ENCODE measurements around the gene SYT2.
"Not testable (repeated sequence)": the region's sequence is repeated elsewhere in the genome, so short reads cannot be mapped to it uniquely, and the experiment has no call there.

The SYT2 gene

DNA sequence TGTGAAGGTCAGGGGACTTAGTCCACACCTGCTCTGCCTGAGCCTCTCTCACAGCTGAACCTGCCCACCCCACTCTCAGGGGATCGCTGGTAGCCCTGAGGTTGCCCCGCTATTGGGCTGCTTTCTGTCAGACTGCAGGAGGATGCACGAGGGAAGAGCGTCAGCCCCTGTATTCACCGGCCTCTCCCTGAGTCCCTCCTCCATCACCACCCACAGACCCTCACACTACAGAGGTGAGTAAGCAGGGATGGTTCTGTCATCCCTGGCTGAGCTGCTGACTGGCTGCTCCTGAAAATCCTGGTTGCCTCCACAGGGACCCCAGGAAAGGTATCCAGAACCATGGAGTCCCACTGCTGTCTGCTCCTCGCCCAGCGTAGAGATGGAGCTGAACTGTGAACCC lies 118.7 kb downstream of the SYT2 start:
- Mint-ChIP-seq H3K4me1 (ENCODE audit: low read depth) (no peaks in the 10 kb centered on the region), H3K9me3 (ENCODE audit: low read depth) (no peaks in the 10 kb centered on the region), H3K36me3 (peaks cover 4% of the 10 kb centered on the region), H3K27me3 (no peaks in the 10 kb centered on the region), H3K27ac (no peak overlapping the region), H3K4me3 (no peak overlapping the region)

- peaks cover 6% of the 10 kb centered on the region for H3K36me3 Mint-ChIP-seq
- H3K4me1 Mint-ChIP-seq (ENCODE audit: low read depth): no peaks in the 10 kb centered on the region
- no peak overlapping the region for H3K4me3 Mint-ChIP-seq
- H3K27me3 Mint-ChIP-seq: no peaks in the 10 kb centered on the region
- H3K27ac Mint-ChIP-seq: no peak overlapping the region
- no peaks in the 10 kb centered on the region for H3K9me3 Mint-ChIP-seq (ENCODE audit: low read depth)
Measured at GRCh38 chr1:202590975-202591411, 119.3 kb downstream of the SYT2 start.

- peaks cover 8% of the 10 kb centered on the region for H3K36me3 Mint-ChIP-seq
- H3K4me1 Mint-ChIP-seq (ENCODE audit: low read depth): no peaks in the 10 kb centered on the region
- H3K27ac Mint-ChIP-seq: no peak overlapping the region
- H3K27me3 Mint-ChIP-seq: no peaks in the 10 kb centered on the region
- no peaks in the 10 kb centered on the region for H3K9me3 Mint-ChIP-seq (ENCODE audit: low read depth)
- H3K4me3 Mint-ChIP-seq: no peak overlapping the region
Measured at GRCh38 chr1:202590126-202590525, 120.1 kb downstream of the SYT2 start.

DNA sequence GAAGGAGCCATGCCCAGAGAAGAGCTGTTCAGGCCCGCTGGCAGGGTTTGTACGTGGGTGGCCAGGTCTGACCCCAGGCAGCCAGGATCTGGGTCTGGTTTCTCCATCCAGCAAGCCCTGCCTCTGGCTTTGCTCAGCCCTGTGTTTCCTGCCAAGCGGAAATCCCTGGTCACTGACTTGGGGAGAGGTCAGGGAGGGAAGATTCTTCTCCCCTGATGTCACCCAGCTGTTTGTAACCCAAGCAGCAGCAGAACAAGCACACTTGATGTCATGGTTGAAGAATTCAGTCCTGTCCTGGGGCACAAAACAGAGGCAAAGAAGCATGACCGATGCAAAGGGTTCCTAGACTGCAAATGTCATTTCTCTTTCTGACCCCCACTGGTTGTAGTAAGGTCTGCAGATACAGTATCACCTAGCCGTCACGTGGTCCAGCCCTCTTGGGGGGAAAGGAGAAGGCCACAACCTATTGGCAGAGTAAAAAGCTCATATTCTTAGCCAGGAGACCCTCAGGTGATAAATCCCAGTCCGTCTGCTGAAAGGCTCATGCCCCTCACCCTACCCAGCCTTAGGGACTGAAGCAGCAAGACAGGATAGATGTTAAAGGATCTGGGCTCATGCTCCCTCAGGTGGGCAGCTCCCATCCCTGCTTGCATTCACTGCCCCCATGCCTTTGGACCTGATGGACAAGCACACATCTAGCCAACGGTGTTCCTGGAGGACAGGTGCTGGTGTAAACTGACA lies 120.9 kb downstream of the SYT2 start:
- H3K27me3 Mint-ChIP-seq: no peaks in the 10 kb centered on the region
- H3K9me3 Mint-ChIP-seq (ENCODE audit: low read depth): no peaks in the 10 kb centered on the region
- H3K27ac Mint-ChIP-seq: no peak overlapping the region
- H3K36me3 Mint-ChIP-seq: peaks cover 9% of the 10 kb centered on the region
- no peak overlapping the region for H3K4me3 Mint-ChIP-seq
- no peaks in the 10 kb centered on the region for H3K4me1 Mint-ChIP-seq (ENCODE audit: low read depth)

GRCh38 chr1:202588503-202589189 lies 121.6 kb downstream of the SYT2 start:
- no peak overlapping the region for H3K27ac Mint-ChIP-seq
- no peaks in the 10 kb centered on the region for H3K27me3 Mint-ChIP-seq
- no peaks in the 10 kb centered on the region for H3K4me1 Mint-ChIP-seq (ENCODE audit: low read depth)
- no peaks in the 10 kb centered on the region for H3K9me3 Mint-ChIP-seq (ENCODE audit: low read depth)
- H3K4me3 Mint-ChIP-seq: no peak overlapping the region
- H3K36me3 Mint-ChIP-seq: peaks cover 11% of the 10 kb centered on the region

- Mint-ChIP-seq H3K9me3 (ENCODE audit: low read depth) (no peaks in the 10 kb centered on the region), H3K36me3 (peaks cover 11% of the 10 kb centered on the region), H3K4me1 (ENCODE audit: low read depth) (no peaks in the 10 kb centered on the region), H3K27ac (no peak overlapping the region), H3K27me3 (no peaks in the 10 kb centered on the region), H3K4me3 (no peak overlapping the region)
Measured at GRCh38 chr1:202587859-202588485, 122.3 kb downstream of the SYT2 start.

DNA sequence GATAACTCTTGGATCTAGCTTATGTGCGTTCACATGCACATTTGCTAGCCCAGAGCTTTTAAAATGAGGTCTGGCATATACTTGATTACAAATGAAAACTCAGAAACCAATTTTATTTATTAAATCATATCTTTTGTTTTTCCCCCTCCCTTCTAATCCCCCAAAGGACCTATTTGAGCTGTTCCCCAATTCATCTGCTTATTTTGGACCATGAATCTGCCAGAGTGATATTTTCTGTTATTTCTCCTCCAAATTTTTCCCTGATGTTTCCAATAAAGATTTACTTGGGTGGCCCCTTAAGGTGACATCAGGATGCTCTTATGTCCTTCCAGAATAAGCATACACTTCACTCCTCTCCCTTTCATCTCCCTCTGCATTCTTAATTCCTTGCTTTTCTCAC lies 123.4 kb downstream of the SYT2 start:
- Mint-ChIP-seq H3K4me3 (no peak overlapping the region), H3K27ac (no peak overlapping the region), H3K4me1 (ENCODE audit: low read depth) (no peaks in the 10 kb centered on the region), H3K36me3 (peaks cover 14% of the 10 kb centered on the region), H3K9me3 (ENCODE audit: low read depth) (no peaks in the 10 kb centered on the region), H3K27me3 (no peaks in the 10 kb centered on the region)

- Mint-ChIP-seq H3K4me3 (no peak overlapping the region), H3K9me3 (ENCODE audit: low read depth) (no peaks in the 10 kb centered on the region), H3K36me3 (peaks cover 19% of the 10 kb centered on the region), H3K4me1 (ENCODE audit: low read depth) (no peaks in the 10 kb centered on the region), H3K27me3 (no peaks in the 10 kb centered on the region), H3K27ac (no peak overlapping the region)
Measured at GRCh38 chr1:202586018-202586821, 124.0 kb downstream of the SYT2 start.

GRCh38 chr1:202585590-202585933 lies 124.7 kb downstream of the SYT2 start:
- H3K27me3 Mint-ChIP-seq: no peaks in the 10 kb centered on the region
- H3K36me3 Mint-ChIP-seq: peaks cover 21% of the 10 kb centered on the region
- H3K27ac Mint-ChIP-seq: no peak overlapping the region
- no peaks in the 10 kb centered on the region for H3K9me3 Mint-ChIP-seq (ENCODE audit: low read depth)
- no peak overlapping the region for H3K4me3 Mint-ChIP-seq
- no peaks in the 10 kb centered on the region for H3K4me1 Mint-ChIP-seq (ENCODE audit: low read depth)

GRCh38 chr1:202584707-202585589 lies 125.3 kb downstream of the SYT2 start:
- no peaks in the 10 kb centered on the region for H3K9me3 Mint-ChIP-seq (ENCODE audit: low read depth)
- H3K36me3 Mint-ChIP-seq: peaks cover 24% of the 10 kb centered on the region
- H3K4me3 Mint-ChIP-seq: no peak overlapping the region
- H3K27ac Mint-ChIP-seq: no peak overlapping the region
- no peaks in the 10 kb centered on the region for H3K4me1 Mint-ChIP-seq (ENCODE audit: low read depth)
- H3K27me3 Mint-ChIP-seq: no peaks in the 10 kb centered on the region

DNA sequence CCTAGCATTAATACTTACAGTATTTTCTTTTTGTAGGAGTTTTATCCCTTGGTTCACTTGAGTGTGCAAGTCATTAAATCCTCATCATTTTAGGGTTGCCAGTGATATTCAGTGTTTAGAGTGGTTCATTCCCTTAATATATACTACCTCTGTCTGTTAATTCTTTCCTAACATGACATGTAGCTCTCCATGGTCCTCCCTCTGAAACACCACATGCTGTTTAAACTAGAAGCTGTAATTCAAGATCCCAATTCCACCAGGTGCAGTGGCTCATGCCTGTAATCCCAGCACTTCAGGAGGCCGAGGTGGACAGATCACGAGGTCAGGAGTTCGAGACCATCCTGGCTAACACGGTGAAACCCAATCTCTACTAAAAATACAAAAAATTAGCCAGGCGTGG lies 127.9 kb downstream of the SYT2 start:
- not testable (repeated sequence) for H3K4me3 Mint-ChIP-seq; H3K9me3 Mint-ChIP-seq (ENCODE audit: low read depth); H3K27me3 Mint-ChIP-seq; H3K4me1 Mint-ChIP-seq (ENCODE audit: low read depth); H3K27ac Mint-ChIP-seq
- H3K36me3 Mint-ChIP-seq: peaks cover 21% of the 10 kb centered on the region

DNA sequence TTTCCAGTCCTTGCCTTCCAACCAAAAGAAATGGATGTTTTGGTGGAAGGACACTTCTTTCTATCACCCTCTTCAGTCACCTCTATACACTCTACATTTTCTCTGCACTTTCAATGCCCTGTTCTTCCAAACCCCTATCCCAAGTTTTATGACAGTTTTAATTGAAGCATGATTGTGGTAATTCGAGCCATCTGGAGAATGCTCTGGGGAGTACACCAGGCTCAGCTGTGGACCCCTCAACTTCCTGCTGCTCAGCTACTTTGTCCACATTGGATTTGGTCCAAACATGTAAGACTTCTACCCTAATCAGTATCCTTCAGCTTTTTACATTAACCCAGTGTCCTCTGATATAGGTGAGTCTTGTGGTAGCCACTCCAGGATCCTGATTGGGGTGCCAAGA lies 129.6 kb downstream of the SYT2 start:
- Mint-ChIP-seq H3K36me3 (peaks cover 17% of the 10 kb centered on the region), H3K4me3 (no peak overlapping the region), H3K27me3 (no peaks in the 10 kb centered on the region), H3K9me3 (ENCODE audit: low read depth) (no peaks in the 10 kb centered on the region), H3K4me1 (ENCODE audit: low read depth) (no peaks in the 10 kb centered on the region), H3K27ac (no peak overlapping the region)

GRCh38 chr1:202579806-202580205 lies 130.4 kb downstream of the SYT2 start:
- Mint-ChIP-seq H3K27me3 (no peaks in the 10 kb centered on the region), H3K4me1 (ENCODE audit: low read depth) (no peaks in the 10 kb centered on the region), H3K27ac (no peak overlapping the region), H3K4me3 (no peak overlapping the region), H3K36me3 (peaks cover 23% of the 10 kb centered on the region), H3K9me3 (ENCODE audit: low read depth) (no peaks in the 10 kb centered on the region)

DNA sequence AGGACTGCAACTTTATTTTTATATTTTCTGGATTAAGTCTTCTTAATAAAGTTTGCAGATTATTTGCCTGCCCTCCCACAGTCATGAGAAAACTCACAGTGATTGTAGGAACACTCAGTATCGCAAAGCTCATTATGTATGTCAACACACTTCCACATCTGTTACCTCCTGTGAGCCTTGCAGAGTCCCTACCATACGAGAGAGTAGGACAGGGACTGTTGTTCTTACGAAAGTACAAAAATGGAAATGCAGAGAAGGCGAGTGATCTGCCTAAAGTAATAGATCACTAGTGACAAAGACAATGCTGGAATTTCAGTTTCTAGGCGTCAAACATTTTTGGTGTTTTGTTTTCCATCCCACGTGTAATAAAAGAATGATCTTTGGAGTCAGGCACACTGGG lies 131.7 kb downstream of the SYT2 start:
- no peaks in the 10 kb centered on the region for H3K4me1 Mint-ChIP-seq (ENCODE audit: low read depth)
- H3K4me3 Mint-ChIP-seq: no peak overlapping the region
- H3K27me3 Mint-ChIP-seq: no peaks in the 10 kb centered on the region
- no peak overlapping the region for H3K27ac Mint-ChIP-seq
- no peaks in the 10 kb centered on the region for H3K9me3 Mint-ChIP-seq (ENCODE audit: low read depth)
- peaks cover 24% of the 10 kb centered on the region for H3K36me3 Mint-ChIP-seq

All from activated naive CD8-positive, alpha-beta T cell (primary cell).